Esophagus muscularis mucosa (tissue), 3 donors: ENCODE data around the gene SDK1.

Source experiments
- EP300 ChIP-seq: sonication (generic); formaldehyde crosslinking; IDR thresholded peaks from one replicate; pipeline ENCODE4 v1.6.1; 2017; ENCODE audit warnings: antibody characterized with exemption
- TF ChIP-seq, protein P1 (sequence below), 3 experiments: fragments of 200-600 bp in 2 of 3; fragments of 450-650 bp in 1 of 3; sonication (generic) in 2 of 3; IDR thresholded peaks; one replicate each; pipeline ENCODE4 v1.5.1; 2017 to 2019; ENCODE audit warnings: antibody characterized with exemption in 3 of 3, mild to moderate bottlenecking in 2 of 3, moderate library complexity in 1 of 3

DNA sequence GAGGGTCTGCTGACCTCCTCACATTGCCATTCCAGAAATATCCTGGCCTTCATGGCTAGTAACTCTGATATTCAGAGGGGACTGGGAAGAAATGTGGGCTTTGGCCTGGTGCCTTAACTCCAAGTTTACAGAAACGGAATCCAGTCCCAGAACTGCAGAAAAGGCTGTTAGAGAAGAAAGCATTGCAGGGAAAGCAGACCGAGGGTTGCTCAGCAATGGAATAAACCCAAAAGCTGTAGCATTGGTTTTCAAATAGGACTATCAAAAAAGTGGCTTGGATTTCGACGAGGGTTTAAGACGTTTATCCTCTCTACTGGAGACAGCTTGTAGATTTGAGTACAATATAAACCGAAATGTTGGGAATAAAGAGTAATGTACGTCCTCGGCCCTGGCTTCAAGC lies 955.2 kb downstream of the SDK1 start:
- TF ChIP-seq, protein P1, sequence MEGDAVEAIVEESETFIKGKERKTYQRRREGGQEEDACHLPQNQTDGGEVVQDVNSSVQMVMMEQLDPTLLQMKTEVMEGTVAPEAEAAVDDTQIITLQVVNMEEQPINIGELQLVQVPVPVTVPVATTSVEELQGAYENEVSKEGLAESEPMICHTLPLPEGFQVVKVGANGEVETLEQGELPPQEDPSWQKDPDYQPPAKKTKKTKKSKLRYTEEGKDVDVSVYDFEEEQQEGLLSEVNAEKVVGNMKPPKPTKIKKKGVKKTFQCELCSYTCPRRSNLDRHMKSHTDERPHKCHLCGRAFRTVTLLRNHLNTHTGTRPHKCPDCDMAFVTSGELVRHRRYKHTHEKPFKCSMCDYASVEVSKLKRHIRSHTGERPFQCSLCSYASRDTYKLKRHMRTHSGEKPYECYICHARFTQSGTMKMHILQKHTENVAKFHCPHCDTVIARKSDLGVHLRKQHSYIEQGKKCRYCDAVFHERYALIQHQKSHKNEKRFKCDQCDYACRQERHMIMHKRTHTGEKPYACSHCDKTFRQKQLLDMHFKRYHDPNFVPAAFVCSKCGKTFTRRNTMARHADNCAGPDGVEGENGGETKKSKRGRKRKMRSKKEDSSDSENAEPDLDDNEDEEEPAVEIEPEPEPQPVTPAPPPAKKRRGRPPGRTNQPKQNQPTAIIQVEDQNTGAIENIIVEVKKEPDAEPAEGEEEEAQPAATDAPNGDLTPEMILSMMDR (IDR thresholded peaks at IDR 0.05): no peak
- TF ChIP-seq EP300: no peak
